Esophagus muscularis mucosa (tissue), 4 donors: ENCODE results near the gene MATN3.

Experiments used
- CTCF ChIP-seq, 3 experiments: fragments of 200-600 bp in 2 of 3; fragments of 450-650 bp in 1 of 3; sonication (generic) in 2 of 3; IDR thresholded peaks; one replicate each; pipeline ENCODE4 v1.5.1; 2017 to 2019; ENCODE audit warnings: antibody characterized with exemption in 3 of 3, mild to moderate bottlenecking in 2 of 3, moderate library complexity in 1 of 3
- EP300 ChIP-seq: sonication (generic); formaldehyde crosslinking; IDR thresholded peaks from one replicate; pipeline ENCODE4 v1.6.1; 2017; ENCODE audit warnings: antibody characterized with exemption
- POLR2A ChIP-seq: fragments of 450-650 bp; IDR thresholded peaks from one replicate; pipeline ENCODE4 v1.6.1; 2017; ENCODE audit warnings: antibody characterized with exemption, moderate library complexity, mild to moderate bottlenecking, low read depth
- POLR2AphosphoS5 ChIP-seq, 2 donors: sonication (generic); formaldehyde crosslinking; IDR thresholded peaks; one replicate each; pipeline ENCODE4 v1.6.1; 2017; ENCODE audit warnings: antibody characterized with exemption in 2 of 2

GRCh38 chr2:19949071-19949470, 63.4 kb downstream of the MATN3 start:
- TF ChIP-seq CTCF (IDR thresholded peaks at IDR 0.05): no peak
- TF ChIP-seq EP300: no peak
- TF ChIP-seq POLR2A: no peak
- no peak for TF ChIP-seq POLR2AphosphoS5 (IDR thresholded peaks at IDR 0.05)
